B cell (primary cell): Measurements from ENCODE around the gene ATP6V1B1. TPM values are rescaled to one million over a fixed set of nuclear protein-coding genes. Genes with fewer than 3 reads are reported as not detected.

Source experiments
- ATAC-seq: fragments of 200-7000 bp; cut with Tn5 transposase; one replicate; pipeline ENCODE4 v1.10.0; 2021; ENCODE audit warnings: low read depth, mild to moderate bottlenecking, moderate number of reproducible peaks, moderate library complexity
- CTCF ChIA-PET: fragments of 350-600 bp; sonication (Branson Sonifier 250); formaldehyde crosslinking; loops from one replicate; lab custom pipeline; 2021; ENCODE audit warnings: antibody characterized with exemption, inconsistent platforms; lab: Charles Lee
- POLR2A ChIA-PET: fragments of 350-600 bp; sonication (Branson Sonifier 250); formaldehyde crosslinking; loops from one replicate; lab custom pipeline; 2021; ENCODE audit warnings: antibody characterized with exemption; lab: Charles Lee
- DNase-seq: peaks from one replicate; pipeline ENCODE4 v3.0.0; 2013
- H2AFZ ChIP-seq: 2 replicates; pipeline ENCODE4 v1.6.1; 2012; ENCODE audit warnings: mild to moderate bottlenecking, low read depth, low read length; ENCODE audit not compliant: insufficient read depth, poor library complexity, severe bottlenecking
- H3K27ac ChIP-seq, 2 donors: 1 replicate in 1 of 2; 2 replicates in 1 of 2; pipeline ENCODE4 v1.5.1; 2012 to 2013; ENCODE audit warnings: low read length in 2 of 2, mild to moderate bottlenecking in 2 of 2, moderate library complexity in 1 of 2
- H3K27me3 ChIP-seq, 4 experiments: fragments of 200-600 bp in 1 of 4; sonication (generic) in 1 of 4; replicated peaks in 1 of 4; 1 replicate in 2 of 4; 2 replicates in 2 of 4; pipeline versions ENCODE4 v1.6.1 to v1.7.0; 2013 to 2016; ENCODE audit warnings: low read length in 3 of 4, mild to moderate bottlenecking in 2 of 4, mixed read lengths in 1 of 4, moderate library complexity in 1 of 4; ENCODE audit not compliant: insufficient read depth in 4 of 4, control insufficient read depth in 3 of 4; ENCODE audit errors: control extremely low read depth in 1 of 4
- H3K36me3 ChIP-seq, 2 experiments: replicated peaks in 1 of 2; 1 replicate in 1 of 2; 2 replicates in 1 of 2; pipeline versions ENCODE4 v1.6.1 to v1.7.1; 2013; ENCODE audit warnings: low read length in 1 of 2; ENCODE audit not compliant: insufficient read depth in 2 of 2, control insufficient read depth in 1 of 2; ENCODE audit errors: control extremely low read depth in 1 of 2, extremely low read depth in 1 of 2
- H3K4me1 ChIP-seq, 2 donors: fragments of 200-600 bp in 1 of 2; sonication (generic) in 1 of 2; 1 replicate in 1 of 2; 2 replicates in 1 of 2; pipeline versions ENCODE4 v1.5.1 to v1.6.1; 2013 to 2017; ENCODE audit warnings: low read length in 2 of 2; ENCODE audit not compliant: control insufficient read depth in 2 of 2, insufficient read depth in 2 of 2
- H3K4me2 ChIP-seq: replicated peaks from 2 replicates; pipeline ENCODE3; 2012; ENCODE audit warnings: mild to moderate bottlenecking, low read depth, low read length; ENCODE audit not compliant: poor library complexity, severe bottlenecking
- H3K4me3 ChIP-seq, 5 experiments: fragments of 200-600 bp in 1 of 5; sonication (generic) in 1 of 5; 1 replicate in 3 of 5; 2 replicates in 2 of 5; pipeline versions ENCODE4 v1.5.1 to v1.7.0; 2011 to 2016; ENCODE audit warnings: low read length in 4 of 5, mild to moderate bottlenecking in 4 of 5, low read depth in 2 of 5, control low read depth in 1 of 5, moderate library complexity in 1 of 5; ENCODE audit not compliant: insufficient read depth in 1 of 5; ENCODE audit errors: control extremely low read depth in 1 of 5, extremely low read depth in 1 of 5
- H3K79me2 ChIP-seq: fragments of 200-600 bp; sonication (generic); one replicate; pipeline ENCODE4 v1.6.0; 2016; ENCODE audit warnings: low read length; ENCODE audit not compliant: control insufficient read depth, insufficient read depth
- H3K9ac ChIP-seq: fragments of 200-600 bp; sonication (generic); 2 replicates; pipeline ENCODE4 v1.6.1; 2017; ENCODE audit warnings: mild to moderate bottlenecking, low read length, moderate library complexity
- H3K9me3 ChIP-seq, 3 donors: one replicate each; pipeline versions ENCODE4 v1.6.1 to v1.7.1; 2013; ENCODE audit warnings: low read length in 2 of 3; ENCODE audit not compliant: control insufficient read depth in 2 of 3, insufficient read depth in 1 of 3; ENCODE audit errors: control extremely low read depth in 1 of 3
- H4K20me1 ChIP-seq: 2 replicates; pipeline ENCODE4 v1.6.0; 2012; ENCODE audit warnings: mild to moderate bottlenecking, low read length; ENCODE audit not compliant: insufficient read depth, control insufficient read depth, poor library complexity, severe bottlenecking
- H3K27ac Mint-ChIP-seq: one replicate; pipeline ENCODE4 v1.8.0; 2021; ENCODE audit warnings: mixed read lengths
- H3K27me3 Mint-ChIP-seq: one replicate; pipeline ENCODE4 v1.8.0; 2021; ENCODE audit warnings: mixed read lengths
- H3K4me1 Mint-ChIP-seq: one replicate; pipeline ENCODE4 v1.8.0; 2021; ENCODE audit warnings: mixed read lengths
- H3K4me3 Mint-ChIP-seq: one replicate; pipeline ENCODE4 v1.8.0; 2021; ENCODE audit warnings: mixed read lengths
- H3K9me3 Mint-ChIP-seq: one replicate; pipeline ENCODE4 v1.8.0; 2022; ENCODE audit warnings: mixed read lengths; ENCODE audit not compliant: insufficient read depth
- CTCF ChIP-seq: fragments of 200-600 bp; IDR thresholded peaks from one replicate; pipeline ENCODE4 v1.8.0; 2022; ENCODE audit warnings: antibody characterized with exemption, mild to moderate bottlenecking
- EZH2 ChIP-seq: IDR thresholded peaks from 2 replicates; pipeline ENCODE4 v1.6.1; 2012; ENCODE audit warnings: borderline replicate concordance, low read depth, mild to moderate bottlenecking, moderate library complexity, low read length; ENCODE audit not compliant: insufficient read depth, poor library complexity, severe bottlenecking
- WGBS: methylation state at CpG from one replicate; pipeline ENCODE4 v1.1.5; 2013; ENCODE audit warnings: missing lambda C conversion rate; ENCODE audit not compliant: insufficient coverage; 5-methylcytosine and 5-hydroxymethylcytosine counted together
- intact Hi-C: fragments of 100-400 bp; cut with micrococcal nuclease; formaldehyde crosslinking; loops from one replicate; pipeline ENCODE4 v1.10.0; 2022
- polyA plus RNA-seq: library from polyadenylated mRNA; depleted of rRNA; stranded (reverse); fragments of >200 nt; gene quantifications from 2 replicates; pipeline ENCODE4 v1.2.3, GENCODE V29; 2012
- total RNA-seq, 2 donors: library from RNA; stranded (reverse); fragments of 120-200 nt in 1 of 2; gene quantifications; 1 replicate in 1 of 2; 2 replicates in 1 of 2; pipeline versions ENCODE4 v1.2.3 to v1.2.4, GENCODE V29; 2013 to 2022

The ATP6V1B1 gene
- total and polyA plus RNA-seq, 2 donors (not counting 1 experiment from before 2014, with no cell fraction given), result not detected

DNA sequence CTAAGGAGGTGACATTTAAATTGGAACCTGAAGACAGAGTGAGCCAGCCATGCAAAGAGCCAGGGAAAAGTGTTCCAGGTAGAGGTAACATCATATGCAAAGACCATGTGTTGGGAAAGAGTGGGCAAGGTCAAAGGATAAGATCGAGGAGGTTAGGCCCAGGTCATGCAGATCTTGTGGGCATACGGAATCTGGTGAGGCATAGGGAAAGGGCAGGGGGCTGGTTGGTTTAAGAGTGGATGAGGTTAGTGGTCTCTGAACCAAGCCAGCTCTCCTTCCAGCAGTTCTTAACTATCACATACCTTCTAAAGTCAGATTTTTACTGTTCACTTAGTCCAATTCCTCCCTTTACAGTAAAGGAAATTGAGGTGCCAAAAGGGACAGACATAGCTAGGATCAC is 45.7 kb downstream of the ATP6V1B1 start:
- Histone ChIP-seq H3K9ac (no peak overlapping the region), H3K4me2 (no peak overlapping the region), H3K79me2 (no peaks in the 10 kb centered on the region), H3K36me3 (peaks cover 0 to 8% of the 10 kb centered on the region in 2 experiments), H3K27ac (no peak overlapping the region), H4K20me1 (no peaks in the 10 kb centered on the region), H3K4me3 (no peak overlapping the region), H2AFZ (no peak overlapping the region), H3K4me1 (peaks cover 22 to 30% of the 10 kb centered on the region in 2 donors), H3K27me3 (no peaks in the 10 kb centered on the region), H3K9me3 (no peaks in the 10 kb centered on the region)
- Mint-ChIP-seq H3K27me3 (no peaks in the 10 kb centered on the region), H3K9me3 (no peaks in the 10 kb centered on the region), H3K27ac (no peak overlapping the region), H3K4me1 (peaks cover 28% of the 10 kb centered on the region), H3K4me3 (no peak overlapping the region)
- no peak for ATAC-seq
- 100% methylated on average over 1 of the region's 2 CpGs for WGBS
- POLR2A ChIA-PET, result no interaction called here
- DNase-seq, result no peak
- intact Hi-C loops, result no loop called here
- CTCF ChIA-PET, result interaction anchor here (1.1 to 6.6 kb wide), 2 partner anchors 16 to 20 kb away, joined by 4 to 44 read pairs; no protein-coding TSS in a partner anchor
- TF ChIP-seq EZH2 (no peak), CTCF (no peak)

DNA sequence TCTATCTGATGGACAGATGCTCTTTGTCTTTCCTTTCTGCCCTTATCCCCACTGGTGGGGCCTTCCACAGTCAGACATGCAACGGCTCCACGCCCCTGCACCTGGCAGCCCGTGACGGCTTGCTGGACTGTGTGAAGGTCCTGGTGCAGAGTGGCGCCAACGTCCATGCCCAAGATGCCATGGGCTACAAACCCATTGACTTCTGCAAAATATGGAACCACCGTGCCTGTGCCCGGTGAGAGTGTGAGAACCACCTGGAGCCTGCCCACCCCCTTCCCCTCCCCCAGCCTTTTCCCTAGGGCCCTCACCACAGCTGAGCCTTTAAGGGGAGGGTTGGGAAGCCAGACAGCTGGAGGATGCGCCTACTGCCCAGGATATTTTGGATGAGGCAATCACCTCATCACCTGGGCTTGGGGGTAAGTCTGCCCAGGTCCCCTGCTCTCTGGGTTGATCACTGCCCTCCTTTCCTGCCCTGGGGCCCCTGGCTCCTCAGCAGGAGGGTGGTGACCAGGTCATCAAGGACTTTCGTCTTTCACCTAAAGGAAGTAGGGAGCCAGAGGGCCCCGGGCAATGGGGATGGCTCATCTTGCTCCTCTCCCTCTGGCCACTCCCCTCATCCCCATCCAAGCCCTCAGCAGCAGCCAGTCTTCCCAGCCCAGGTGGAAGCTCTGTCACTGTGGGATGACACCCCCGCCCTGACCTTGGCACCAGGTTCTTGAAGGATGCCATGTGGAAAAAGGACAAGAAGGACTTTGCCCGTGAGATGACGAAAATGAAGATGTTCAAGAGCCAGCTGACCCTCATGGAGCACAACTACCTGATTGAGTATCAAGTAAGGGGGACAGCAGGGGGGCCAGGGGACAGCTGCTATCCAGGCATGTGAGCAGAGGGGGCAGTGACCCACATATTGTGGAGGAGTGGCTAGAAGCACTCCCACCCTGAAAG is 46.4 kb downstream of the ATP6V1B1 start:
- H3K4me2 ChIP-seq, result no peak overlapping the region
- Mint-ChIP-seq H3K4me1 (peaks cover 22% of the 10 kb centered on the region), H3K9me3 (no peaks in the 10 kb centered on the region), H3K27ac (no peak overlapping the region), H3K27me3 (no peaks in the 10 kb centered on the region), H3K4me3 (no peak overlapping the region)
- H4K20me1 ChIP-seq, result no peaks in the 10 kb centered on the region
- TF ChIP-seq EZH2 (no peak), CTCF (no peak)
- CTCF ChIA-PET, result interaction anchor here (1.1 to 6.6 kb wide), 3 partner anchors 11 to 19 kb away, joined by 4 to 44 read pairs (median 5); no protein-coding TSS in a partner anchor
- H3K27ac ChIP-seq, result no peak overlapping the region
- H3K27me3 ChIP-seq, result no peaks in the 10 kb centered on the region
- no peaks in the 10 kb centered on the region for H3K79me2 ChIP-seq
- H3K4me1 ChIP-seq, result peaks cover 19 to 27% of the 10 kb centered on the region in 2 donors
- H3K9ac ChIP-seq, result no peak overlapping the region
- DNase-seq, result no peak
- WGBS, result 95% methylated on average over 13 of the region's 14 CpGs
- no peak for ATAC-seq
- peaks cover 0 to 14% of the 10 kb centered on the region in 2 experiments for H3K36me3 ChIP-seq
- H3K4me3 ChIP-seq, result no peak overlapping the region
- H3K9me3 ChIP-seq, result no peaks in the 10 kb centered on the region
- POLR2A ChIA-PET, result interaction anchor here (0.6 kb wide), 1 partner anchor 36 kb away, joined by 7 read pairs; no protein-coding TSS in a partner anchor
- intact Hi-C loops, result no loop called here
- H2AFZ ChIP-seq, result no peak overlapping the region
